K562 (cell line): Measurements from ENCODE around the gene SERP1. TPM values are rescaled to one million over a fixed set of nuclear protein-coding genes. Genes with fewer than 3 reads are reported as not detected.

Source experiments
- ATAC-seq: fragments of 200-7000 bp; cut with Tn5 transposase; 3 replicates; pipeline ENCODE4 v1.9.1; 2020; ENCODE audit warnings: moderate library complexity
- BruUV-seq: library from RNA; stranded (reverse); fragments of 400-500 nt; replicated peaks from 2 replicates; lab custom pipeline; 2021; lab: Mats Ljungman, UMichigan
- CTCF ChIA-PET: fragments of 300-600 bp; formaldehyde crosslinking; extraction: SDS; loops from one replicate; lab custom pipeline; 2021; ENCODE audit warnings: low intra/inter-chr PET ratio; lab: Yijun Ruan, JAX
- POLR2A ChIA-PET: fragments of 300-600, 350-650 bp; sonication (Branson Sonifier 250); formaldehyde crosslinking; extraction: SDS; loops from one replicate; lab custom pipeline; 2021; ENCODE audit warnings: antibody characterized with exemption, inconsistent platforms; lab: Yijun Ruan, JAX
- DNase-seq, 4 experiments: peaks; one replicate each; pipeline versions ENCODE4 v3.0.0 to v3.0.0-alpha.2; 2011 to 2018; ENCODE audit warnings: low spot score in 3 of 4, mixed read lengths in 3 of 4; ENCODE audit errors: extremely low read depth in 1 of 4
- FAIRE-seq: peaks from 2 replicates; lab custom pipeline; 2011; peaks lifted over from hg19 to GRCh38; lab: Jason Lieb, UNC
- H2AFZ ChIP-seq: 2 replicates; pipeline ENCODE4 v1.6.0; 2011; ENCODE audit warnings: low read depth, low read length, control low read depth, inconsistent platforms
- H3K27ac ChIP-seq: fragments of 200-600 bp; 3 replicates; pipeline ENCODE4 v1.8.0; 2011; ENCODE audit warnings: low read depth, mild to moderate bottlenecking, control low read depth, inconsistent platforms, low read length, moderate library complexity, mixed read lengths; ENCODE audit errors: extremely low read depth
- H3K27me3 ChIP-seq, 2 experiments: fragments of 300-600 bp in 1 of 2; 2 replicates in 1 of 2; 3 replicates in 1 of 2; pipeline versions ENCODE4 v1.6.0 to v1.8.0; 2011; ENCODE audit warnings: inconsistent platforms in 2 of 2, low read length in 2 of 2, mild to moderate bottlenecking in 1 of 2, mixed read lengths in 1 of 2, moderate library complexity in 1 of 2; ENCODE audit not compliant: control insufficient read depth in 2 of 2, insufficient read depth in 2 of 2
- H3K36me3 ChIP-seq: fragments of 300-600 bp; 3 replicates; pipeline ENCODE4 v1.8.0; 2011; ENCODE audit warnings: mild to moderate bottlenecking, low read length, inconsistent platforms; ENCODE audit not compliant: control insufficient read depth, insufficient read depth
- H3K4me1 ChIP-seq, 2 experiments: fragments of 200-600 bp in 1 of 2; replicated peaks in 1 of 2; 2 replicates in 1 of 2; 3 replicates in 1 of 2; pipeline versions ENCODE4 v1.5.1 to v1.8.0; 2011; ENCODE audit warnings: inconsistent platforms in 2 of 2, low read length in 2 of 2, mild to moderate bottlenecking in 1 of 2, mixed read lengths in 1 of 2, moderate library complexity in 1 of 2; ENCODE audit not compliant: control insufficient read depth in 2 of 2, insufficient read depth in 2 of 2
- H3K4me2 ChIP-seq: 2 replicates; pipeline ENCODE4 v1.6.1; 2011; ENCODE audit warnings: low read length, control low read depth, inconsistent platforms, mixed read lengths; ENCODE audit not compliant: insufficient read depth
- H3K4me3 ChIP-seq: fragments of 200-600 bp; sonication (generic), shearing (Covaris generic); 2 replicates; pipeline ENCODE4 v1.5.1; 2016; ENCODE audit warnings: control low read depth, inconsistent platforms
- H3K79me2 ChIP-seq: fragments of 200-600 bp; 3 replicates; pipeline ENCODE4 v1.8.0; 2011; ENCODE audit warnings: low read length, inconsistent platforms; ENCODE audit not compliant: control insufficient read depth, insufficient read depth
- H3K9ac ChIP-seq, 2 experiments: 2 replicates each; pipeline versions ENCODE4 v1.6.0 to v1.6.1; 2011; ENCODE audit warnings: low read depth in 2 of 2, low read length in 2 of 2, control low read depth in 1 of 2, inconsistent platforms in 1 of 2, mild to moderate bottlenecking in 1 of 2, mixed read lengths in 1 of 2; ENCODE audit not compliant: insufficient read depth in 1 of 2
- H3K9me1 ChIP-seq: one replicate; pipeline ENCODE4 v1.6.0; 2011; ENCODE audit warnings: inconsistent platforms, mild to moderate bottlenecking, low read length, moderate library complexity; ENCODE audit not compliant: control insufficient read depth, insufficient read depth
- H3K9me3 ChIP-seq: replicated peaks from 2 replicates; pipeline ENCODE4 v1.5.1; 2011; ENCODE audit warnings: low read depth, low read length, inconsistent platforms; ENCODE audit not compliant: control insufficient read depth, insufficient read depth
- H4K20me1 ChIP-seq: replicated peaks from 2 replicates; pipeline ENCODE4 v1.6.1; 2011; ENCODE audit warnings: low read length, inconsistent platforms, mixed read lengths; ENCODE audit not compliant: control insufficient read depth, insufficient read depth
- EGR1 ChIP-seq: fragments of 450-650 bp; conservative IDR thresholded peaks from 2 replicates; pipeline ENCODE4 v1.6.1; 2017; ENCODE audit warnings: mild to moderate bottlenecking
- HMG20A ChIP-seq: fragments of 450-650 bp; formaldehyde crosslinking; conservative IDR thresholded peaks from 2 replicates; pipeline ENCODE4 v1.4.0; 2020; ENCODE audit warnings: mild to moderate bottlenecking, mixed read lengths
- HSF4 ChIP-seq: fragments of 250-450 bp; sonication (Bioruptor Pico); IDR thresholded peaks from 2 replicates; pipeline ENCODE4 v2.1.2; 2022; ENCODE audit warnings: mild to moderate bottlenecking, moderate library complexity, borderline replicate concordance
- MAFF ChIP-seq: IDR thresholded peaks from 2 replicates; pipeline ENCODE4 v1.6.1; 2012; ENCODE audit warnings: low read length, improper control_type of control experiment
- MTA3 ChIP-seq: fragments of 450-650 bp; formaldehyde crosslinking; IDR thresholded peaks from 2 replicates; pipeline ENCODE4 v1.6.1; 2017; ENCODE audit warnings: mild to moderate bottlenecking, borderline replicate concordance
- NCOA1 ChIP-seq: fragments of 450-650 bp; IDR thresholded peaks from 2 replicates; pipeline ENCODE4 v1.6.1; 2016; ENCODE audit warnings: low read depth
- NUFIP1 ChIP-seq: fragments of 450-650 bp; IDR thresholded peaks from 2 replicates; pipeline ENCODE4 v1.6.1; 2018; ENCODE audit not compliant: partially characterized antibody
- PTTG1 ChIP-seq: fragments of 450-650 bp; IDR thresholded peaks from 2 replicates; pipeline ENCODE4 v1.6.1; 2016; ENCODE audit warnings: low read depth, mild to moderate bottlenecking, missing genetic modification characterization, missing compliant biosample characterization
- SP2 ChIP-seq: IDR thresholded peaks from 2 replicates; pipeline ENCODE4 v1.6.1; 2011; ENCODE audit warnings: mild to moderate bottlenecking, low read depth, low read length, moderate library complexity; ENCODE audit not compliant: poor library complexity, severe bottlenecking; ENCODE audit errors: extremely low read depth
- UBTF ChIP-seq, 2 experiments: IDR thresholded peaks; 2 replicates each; pipeline ENCODE4 v1.6.1; 2012; ENCODE audit warnings: improper control_type of control experiment in 2 of 2, low read depth in 2 of 2, low read length in 2 of 2, borderline replicate concordance in 1 of 2
- ZBTB11 ChIP-seq, 3 experiments: fragments of 200-800 bp in 1 of 3; fragments of 250-450 bp in 1 of 3; fragments of 450-650 bp in 1 of 3; sonication (Bioruptor Pico) in 1 of 3; sonication (Bioruptor generic) in 1 of 3; formaldehyde crosslinking in 1 of 3; IDR thresholded peaks; 2 replicates each; pipeline versions ENCODE4 v1.6.1 to v1.8.0; 2016 to 2022; ENCODE audit warnings: mild to moderate bottlenecking in 2 of 3, missing genetic modification characterization in 2 of 3, missing compliant biosample characterization in 1 of 3, moderate library complexity in 1 of 3
- in situ Hi-C: fragments of 300-500 bp; cut with MboI; formaldehyde crosslinking; loops from 4 replicates; pipeline ENCODE4 v1.15.0; 2018; ENCODE audit warnings: inconsistent platforms, mixed read lengths
- intact Hi-C: fragments of 100-400 bp; cut with micrococcal nuclease; formaldehyde crosslinking; loops from 2 replicates; pipeline ENCODE4 v1.14.2; 2022
- polyA plus RNA-seq, 8 experiments: library from polyadenylated mRNA; depleted of rRNA in 4 of 8; stranded (reverse) in 5 of 8; unstranded in 3 of 8; fragments of >200 nt; fragmentation: Nextera tagmentation in 2 of 8; fragmentation: Illumina TruSeq in 1 of 8; extraction: Ambion mirVana in 2 of 8; extraction: Trizol in 1 of 8; gene quantifications; 2 replicates each; pipeline versions ENCODE4 v1.2.1 to v1.2.3, GENCODE V29; 2011 to 2014; ENCODE audit warnings: inconsistent platforms in 1 of 8, missing spikeins in 1 of 8
- total RNA-seq, 7 experiments: library from RNA; depleted of rRNA in 6 of 7; stranded (reverse); fragments of >200 nt in 6 of 7; fragmentation: Illumina TruSeq in 2 of 7; extraction: Trizol in 2 of 7; gene quantifications; 2 replicates each; pipeline versions ENCODE4 v1.2.1 to v1.2.3, GENCODE V29; 2011 to 2021; ENCODE audit warnings: low replicate concordance in 1 of 7
- TF ChIP-seq, protein P1 (sequence below): fragments of 450-650 bp; formaldehyde crosslinking; IDR thresholded peaks from 2 replicates; pipeline ENCODE4 v1.4.0; 2022; ENCODE audit warnings: missing genetic modification characterization

The SERP1 gene
- total and polyA plus RNA-seq, 9 of the 15 experiments (the other 6 are each of a cell fraction or from before 2014, with no cell fraction given): 38.6 to 443 (median 121) TPM

GRCh38 chr3:150531775-150532174 is 14.5 kb downstream of the SERP1 start:
- ATAC-seq (no peak), DNase-seq (no peak), FAIRE-seq (no peak)
- no peak overlapping the region for H3K27ac ChIP-seq
- in situ Hi-C loops (loop anchor here (25.0 kb wide), 1 partner anchor 331 kb away; no protein-coding TSS in a partner anchor), intact Hi-C loops (no loop called here)
- no peak overlapping the region for H2AFZ ChIP-seq
- no peak overlapping the region for H3K9ac ChIP-seq
- no peaks in the 10 kb centered on the region for H3K9me1 ChIP-seq
- ChIA-PET CTCF (no interaction called here), POLR2A (interaction anchor here (0.6 kb wide), 1 partner anchor 14 kb away, joined by 3 read pairs; the partner anchor contains the start of gene SERP1)
- H3K4me2 ChIP-seq: no peak overlapping the region
- H3K79me2 ChIP-seq: no peaks in the 10 kb centered on the region
- no peak overlapping the region for H3K4me3 ChIP-seq
- no peaks in the 10 kb centered on the region for H3K27me3 ChIP-seq
- no peaks in the 10 kb centered on the region for H3K9me3 ChIP-seq
- no TSS peak for BruUV-seq
- no peaks in the 10 kb centered on the region for H3K36me3 ChIP-seq
- H4K20me1 ChIP-seq: no peaks in the 10 kb centered on the region
- H3K4me1 ChIP-seq: no peaks in the 10 kb centered on the region
- TF ChIP-seq MTA3: no peak
- no peak for TF ChIP-seq UBTF (IDR thresholded peaks at IDR 0.05; ENCODE audit: borderline replicate concordance in 1 of 2, low read depth in 2 of 2, low read length in 2 of 2)
- TF ChIP-seq, protein P1, sequence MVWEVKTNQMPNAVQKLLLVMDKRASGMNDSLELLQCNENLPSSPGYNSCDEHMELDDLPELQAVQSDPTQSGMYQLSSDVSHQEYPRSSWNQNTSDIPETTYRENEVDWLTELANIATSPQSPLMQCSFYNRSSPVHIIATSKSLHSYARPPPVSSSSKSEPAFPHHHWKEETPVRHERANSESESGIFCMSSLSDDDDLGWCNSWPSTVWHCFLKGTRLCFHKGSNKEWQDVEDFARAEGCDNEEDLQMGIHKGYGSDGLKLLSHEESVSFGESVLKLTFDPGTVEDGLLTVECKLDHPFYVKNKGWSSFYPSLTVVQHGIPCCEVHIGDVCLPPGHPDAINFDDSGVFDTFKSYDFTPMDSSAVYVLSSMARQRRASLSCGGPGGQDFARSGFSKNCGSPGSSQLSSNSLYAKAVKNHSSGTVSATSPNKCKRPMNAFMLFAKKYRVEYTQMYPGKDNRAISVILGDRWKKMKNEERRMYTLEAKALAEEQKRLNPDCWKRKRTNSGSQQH (CRISPR knock-in tag): no peak
- no peak for TF ChIP-seq NUFIP1
- TF ChIP-seq MAFF: no peak
- TF ChIP-seq HMG20A (CRISPR knock-in tag): no peak
- TF ChIP-seq EGR1: no peak
- TF ChIP-seq SP2: no peak
- TF ChIP-seq NCOA1: no peak
- TF ChIP-seq PTTG1 (tag): no peak
- no peak for TF ChIP-seq ZBTB11 (CRISPR knock-in tag; IDR thresholded peaks at IDR 0.05)
- TF ChIP-seq HSF4 (CRISPR knock-in tag): no peak
